22Rv1 (cell line): Measurements from ENCODE around the gene HOXB4.

Source experiments
- ZFX ChIP-seq: fragments of 450-650 bp; IDR thresholded peaks from 2 replicates; pipeline ENCODE4 v1.6.1; 2017; ENCODE audit warnings: antibody characterized with exemption, borderline replicate concordance
- TF ChIP-seq, protein P1 (sequence below): fragments of 450-650 bp; IDR thresholded peaks from 2 replicates; pipeline ENCODE4 v1.5.1; 2017; ENCODE audit warnings: mild to moderate bottlenecking

DNA sequence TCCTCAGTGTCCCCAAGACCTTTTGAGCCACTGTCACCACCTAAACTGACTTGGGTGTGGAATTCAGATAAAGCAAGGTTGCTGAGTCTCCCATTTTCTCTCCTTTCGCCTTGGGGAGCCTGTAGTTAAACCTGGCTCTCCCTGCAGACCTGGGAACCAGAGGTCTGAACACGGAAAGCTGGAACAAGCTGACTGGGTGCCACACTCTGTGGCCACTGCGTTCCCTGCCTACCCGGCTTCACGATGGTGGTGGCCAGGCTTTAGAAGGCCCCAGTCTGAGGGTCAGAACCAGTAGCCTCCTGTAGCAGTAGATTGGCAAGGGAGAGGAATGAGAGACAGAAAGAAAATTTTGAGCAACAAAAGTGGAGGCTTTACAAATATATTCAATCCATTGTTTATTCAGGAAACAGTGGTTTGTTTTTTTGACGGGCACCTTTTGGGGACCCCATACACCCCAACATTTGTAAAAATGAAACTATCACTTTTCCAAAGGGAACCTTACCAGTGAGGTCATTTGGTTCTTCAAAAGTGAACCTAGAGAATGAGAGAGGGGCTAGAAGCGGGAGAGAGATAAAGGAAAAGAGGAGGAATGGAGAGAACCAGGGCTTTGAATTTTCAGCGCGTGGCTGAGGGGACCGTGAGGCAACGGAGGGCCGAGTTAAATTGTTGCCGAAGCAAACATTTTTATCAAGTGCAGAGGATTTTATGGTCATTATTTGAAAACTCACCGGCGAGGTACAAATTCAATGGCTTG is 38.7 kb upstream of the HOXB4 start:
- TF ChIP-seq, protein P1, sequence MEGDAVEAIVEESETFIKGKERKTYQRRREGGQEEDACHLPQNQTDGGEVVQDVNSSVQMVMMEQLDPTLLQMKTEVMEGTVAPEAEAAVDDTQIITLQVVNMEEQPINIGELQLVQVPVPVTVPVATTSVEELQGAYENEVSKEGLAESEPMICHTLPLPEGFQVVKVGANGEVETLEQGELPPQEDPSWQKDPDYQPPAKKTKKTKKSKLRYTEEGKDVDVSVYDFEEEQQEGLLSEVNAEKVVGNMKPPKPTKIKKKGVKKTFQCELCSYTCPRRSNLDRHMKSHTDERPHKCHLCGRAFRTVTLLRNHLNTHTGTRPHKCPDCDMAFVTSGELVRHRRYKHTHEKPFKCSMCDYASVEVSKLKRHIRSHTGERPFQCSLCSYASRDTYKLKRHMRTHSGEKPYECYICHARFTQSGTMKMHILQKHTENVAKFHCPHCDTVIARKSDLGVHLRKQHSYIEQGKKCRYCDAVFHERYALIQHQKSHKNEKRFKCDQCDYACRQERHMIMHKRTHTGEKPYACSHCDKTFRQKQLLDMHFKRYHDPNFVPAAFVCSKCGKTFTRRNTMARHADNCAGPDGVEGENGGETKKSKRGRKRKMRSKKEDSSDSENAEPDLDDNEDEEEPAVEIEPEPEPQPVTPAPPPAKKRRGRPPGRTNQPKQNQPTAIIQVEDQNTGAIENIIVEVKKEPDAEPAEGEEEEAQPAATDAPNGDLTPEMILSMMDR, result no peak
- no peak for TF ChIP-seq ZFX
